MG63 (cell line): ENCODE results near the gene MTOR. TPM values are rescaled to one million over a fixed set of nuclear protein-coding genes. Genes with fewer than 3 reads are reported as not detected.
"Not testable (repeated sequence)": the region's sequence is repeated elsewhere in the genome, so short reads cannot be mapped to it uniquely, and the experiment has no call there.

Experiments used
- DNase-seq: peaks from one replicate; pipeline ENCODE4 v3.0.0-alpha.2; 2020
- H3K27me3 ChIP-seq: fragments of 250-450 bp; sonication (Bioruptor Pico); 2 replicates; pipeline ENCODE4 v1.5.1; 2020; ENCODE audit warnings: mild to moderate bottlenecking, moderate library complexity
- H3K36me3 ChIP-seq: fragments of 250-450 bp; sonication (Bioruptor Pico); 2 replicates; pipeline ENCODE4 v1.5.1; 2020; ENCODE audit warnings: mild to moderate bottlenecking, moderate library complexity
- H3K4me3 ChIP-seq: fragments of 250-450 bp; sonication (Bioruptor Pico); 2 replicates; pipeline ENCODE4 v1.5.1; 2020; ENCODE audit warnings: mild to moderate bottlenecking, moderate library complexity
- H3K9me3 ChIP-seq: fragments of 250-450 bp; sonication (Bioruptor Pico); 2 replicates; pipeline ENCODE4 v1.5.1; 2020; ENCODE audit warnings: mild to moderate bottlenecking, moderate library complexity
- total RNA-seq: library from RNA; depleted of rRNA; stranded (reverse); fragments of >200 nt; shearing (Covaris generic); gene quantifications from 2 replicates; pipeline ENCODE4 v1.2.3, GENCODE V29; 2014; ENCODE audit warnings: low replicate concordance; rRNA removed

The MTOR gene
- 12.2 and 14.3 TPM in 2 replicates for total RNA-seq

GRCh38 chr1:11262171-11263049 lies at the start of gene MTOR:
TSS of gene MTOR (minus strand) at chr1:11262551. CDS start at chr1:11259409, 3,142 bp downstream.
- Histone ChIP-seq H3K36me3 (peaks cover 19% of the 10 kb centered on the region), H3K27me3 (no peaks in the 10 kb centered on the region), H3K4me3 (peak within 1 kb of the TSS; percentile 80), H3K9me3 (peaks cover 6% of the 10 kb centered on the region)
- DNase-seq = peak; percentile 99

GRCh38 chr1:11309385-11309784 lies 47.0 kb upstream of the MTOR start:
- DNase-seq = no peak
- Histone ChIP-seq H3K27me3 (no peaks in the 10 kb centered on the region), H3K36me3 (no peaks in the 10 kb centered on the region), H3K4me3 (no peak overlapping the region), H3K9me3 (no peaks in the 10 kb centered on the region)

GRCh38 chr1:11308699-11309224 lies 46.4 kb upstream of the MTOR start:
- Histone ChIP-seq H3K36me3 (no peaks in the 10 kb centered on the region), H3K9me3 (no peaks in the 10 kb centered on the region), H3K27me3 (no peaks in the 10 kb centered on the region), H3K4me3 (no peak overlapping the region)
- DNase-seq = no peak

- no peak overlapping the region for H3K4me3 ChIP-seq
- H3K36me3 ChIP-seq = no peaks in the 10 kb centered on the region
- peak; percentile 21 for DNase-seq
- H3K9me3 ChIP-seq = no peaks in the 10 kb centered on the region
- no peaks in the 10 kb centered on the region for H3K27me3 ChIP-seq
Observed at GRCh38 chr1:11307852-11308251, 45.5 kb upstream of the MTOR start.

- not testable (repeated sequence) for H3K27me3 ChIP-seq, H3K9me3 ChIP-seq, DNase-seq, H3K36me3 ChIP-seq, H3K4me3 ChIP-seq
Observed at GRCh38 chr1:11305516-11305915, 43.2 kb upstream of the MTOR start.

GRCh38 chr1:11302366-11302765 lies 40.0 kb upstream of the MTOR start:
- Histone ChIP-seq H3K27me3 (no peaks in the 10 kb centered on the region), H3K9me3 (no peaks in the 10 kb centered on the region), H3K4me3 (no peak overlapping the region), H3K36me3 (no peaks in the 10 kb centered on the region)
- DNase-seq = no peak

- H3K27me3 ChIP-seq = no peaks in the 10 kb centered on the region
- no peak for DNase-seq
- no peaks in the 10 kb centered on the region for H3K9me3 ChIP-seq
- no peak overlapping the region for H3K4me3 ChIP-seq
- no peaks in the 10 kb centered on the region for H3K36me3 ChIP-seq
Observed at GRCh38 chr1:11301601-11302000, 39.2 kb upstream of the MTOR start.

GRCh38 chr1:11299225-11299574 lies 36.8 kb upstream of the MTOR start:
- no peaks in the 10 kb centered on the region; the same call in 1 of the 2 replicates for H3K36me3 ChIP-seq
- H3K4me3 ChIP-seq = no peak overlapping the region
- no peaks in the 10 kb centered on the region for H3K9me3 ChIP-seq
- no peak for DNase-seq
- H3K27me3 ChIP-seq = no peaks in the 10 kb centered on the region

- no peak for DNase-seq
- H3K4me3 ChIP-seq = no peak overlapping the region
- no peaks in the 10 kb centered on the region for H3K9me3 ChIP-seq
- H3K27me3 ChIP-seq = no peaks in the 10 kb centered on the region
- H3K36me3 ChIP-seq = no peaks in the 10 kb centered on the region; the same call in 1 of the 2 replicates
Observed at GRCh38 chr1:11298390-11299224, 36.3 kb upstream of the MTOR start.

- not testable (repeated sequence) for H3K9me3 ChIP-seq, H3K27me3 ChIP-seq, H3K4me3 ChIP-seq, DNase-seq, H3K36me3 ChIP-seq
Observed at GRCh38 chr1:11297774-11298173, 35.4 kb upstream of the MTOR start.

GRCh38 chr1:11295905-11296304 lies 33.6 kb upstream of the MTOR start:
- Histone ChIP-seq H3K9me3 (no peaks in the 10 kb centered on the region), H3K36me3 (no peaks in the 10 kb centered on the region; the same call in 1 of the 2 replicates), H3K27me3 (no peaks in the 10 kb centered on the region), H3K4me3 (no peak overlapping the region)
- no peak for DNase-seq

- H3K36me3 ChIP-seq = no peaks in the 10 kb centered on the region; the same call in 1 of the 2 replicates
- H3K4me3 ChIP-seq = no peak overlapping the region
- no peak for DNase-seq
- H3K9me3 ChIP-seq = no peaks in the 10 kb centered on the region
- no peaks in the 10 kb centered on the region for H3K27me3 ChIP-seq
Observed at GRCh38 chr1:11294951-11295350, 32.6 kb upstream of the MTOR start.

- no peaks in the 10 kb centered on the region for H3K27me3 ChIP-seq
- peak; percentile 13 for DNase-seq
Observed at GRCh38 chr1:11293856-11294255, 31.5 kb upstream of the MTOR start.

GRCh38 chr1:11291049-11291448 lies 28.7 kb upstream of the MTOR start:
- Histone ChIP-seq H3K9me3 (no peaks in the 10 kb centered on the region), H3K36me3 (peaks cover 5% of the 10 kb centered on the region; the same call in 1 of the 2 replicates), H3K27me3 (no peaks in the 10 kb centered on the region), H3K4me3 (no peak overlapping the region)
- no peak for DNase-seq

More at GRCh38 chr1:11293856-11294255, 31.5 kb upstream of the MTOR start:
- H3K36me3 ChIP-seq = no peaks in the 10 kb centered on the region; the same call in 1 of the 2 replicates
- H3K9me3 ChIP-seq = no peaks in the 10 kb centered on the region
- no peak overlapping the region for H3K4me3 ChIP-seq

- no peak for DNase-seq
Observed at GRCh38 chr1:11289064-11289463, 26.7 kb upstream of the MTOR start.

GRCh38 chr1:11286735-11287410 lies 24.5 kb upstream of the MTOR start:
- no peak for DNase-seq
- Histone ChIP-seq H3K9me3 (no peaks in the 10 kb centered on the region), H3K4me3 (no peak overlapping the region), H3K27me3 (no peaks in the 10 kb centered on the region), H3K36me3 (peaks cover 10% of the 10 kb centered on the region; the same call in 1 of the 2 replicates)

More at GRCh38 chr1:11289064-11289463, 26.7 kb upstream of the MTOR start:
- H3K4me3 ChIP-seq = no peak overlapping the region
- no peaks in the 10 kb centered on the region for H3K27me3 ChIP-seq
- no peaks in the 10 kb centered on the region for H3K9me3 ChIP-seq
- H3K36me3 ChIP-seq = peaks cover 5% of the 10 kb centered on the region; the same call in 1 of the 2 replicates
